ENCODE results near the gene TULP4.
"Not testable (repeated sequence)": the region's sequence is repeated elsewhere in the genome, so short reads cannot be mapped to it uniquely, and the experiment has no call there.

TULP4 gene

DNA sequence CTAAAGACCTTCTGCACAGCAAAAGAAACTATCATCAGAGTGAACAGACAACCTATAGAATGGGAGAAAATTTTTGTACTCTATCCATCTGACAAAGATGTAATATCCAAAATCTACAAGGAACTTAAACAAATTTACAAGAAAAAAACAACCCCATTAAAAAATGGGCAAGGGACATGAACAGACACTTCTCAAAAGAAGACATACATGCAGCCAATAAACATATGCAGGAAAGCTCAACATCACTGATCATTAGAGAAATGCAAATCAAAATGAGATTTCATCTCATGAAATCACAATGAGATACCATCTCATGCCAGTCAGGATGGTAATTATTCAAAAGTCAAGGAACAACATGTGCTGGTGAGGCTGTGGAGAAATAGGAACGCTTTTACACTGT is 215.6 kb downstream of the TULP4 start:
- H3K9ac ChIP-seq (ENCODE audit: low read depth, low read length); H3K4me1 ChIP-seq (ENCODE audit: control insufficient read depth, insufficient read depth, low read length); H3K27me3 ChIP-seq (ENCODE audit: control insufficient read depth, insufficient read depth, low read length); H3K9me3 ChIP-seq (replicated peaks; ENCODE audit: low read length); H3K36me3 ChIP-seq (ENCODE audit: insufficient read depth, low read length); H3K4me3 ChIP-seq (ENCODE audit: low read length); H3K4me2 ChIP-seq (ENCODE audit: low read length): not testable (repeated sequence)

DNA sequence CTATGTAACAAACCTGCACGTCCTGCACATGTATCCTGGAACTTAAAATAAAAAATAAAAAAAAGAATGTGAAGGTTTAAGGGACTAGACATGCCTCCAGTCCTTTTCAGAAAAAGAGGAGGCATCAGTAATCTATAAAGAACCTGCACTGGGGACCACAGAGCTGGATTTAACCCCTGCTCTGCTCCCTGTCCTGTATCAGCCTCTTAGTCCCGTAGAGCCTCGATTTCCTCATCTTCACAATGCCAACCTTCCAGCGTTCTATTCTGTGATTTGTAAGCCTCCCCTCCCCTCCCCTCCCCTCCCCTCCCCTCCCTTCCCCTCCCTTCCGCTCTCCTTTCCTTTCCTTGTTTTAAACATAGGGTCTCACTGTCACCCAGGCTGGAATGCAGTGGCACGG is 216.6 kb downstream of the TULP4 start:
- Histone ChIP-seq H3K4me3 (ENCODE audit: low read length) (no peak overlapping the region), H3K9ac (ENCODE audit: low read depth, low read length) (no peak overlapping the region), H3K27me3 (ENCODE audit: control insufficient read depth, insufficient read depth, low read length) (no peaks in the 10 kb centered on the region), H3K4me2 (ENCODE audit: low read length) (no peak overlapping the region), H3K4me1 (ENCODE audit: control insufficient read depth, insufficient read depth, low read length) (no peaks in the 10 kb centered on the region), H3K36me3 (ENCODE audit: insufficient read depth, low read length) (no peaks in the 10 kb centered on the region), H3K9me3 (replicated peaks; ENCODE audit: low read length) (no peaks in the 10 kb centered on the region)

DNA sequence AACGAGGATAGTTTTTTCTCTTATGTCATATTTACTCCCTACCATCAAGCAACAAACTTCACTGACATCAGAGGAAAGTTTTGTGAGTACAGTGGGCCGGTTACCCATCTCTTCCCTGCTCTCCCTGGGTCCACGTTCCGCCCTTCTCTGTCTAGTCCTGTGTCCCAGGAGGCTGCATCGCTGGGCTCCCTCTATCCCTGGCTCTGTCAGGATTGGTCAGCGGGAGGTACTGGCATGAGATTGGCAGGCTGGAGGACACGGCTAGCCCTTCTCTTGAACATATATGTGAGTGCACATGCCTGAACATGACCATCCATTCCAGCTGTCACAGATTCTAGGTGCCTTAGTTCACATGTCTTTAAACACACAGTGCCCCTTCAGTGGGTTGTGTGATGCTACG is 217.4 kb downstream of the TULP4 start:
- H3K27me3 ChIP-seq (ENCODE audit: control insufficient read depth, insufficient read depth, low read length): no peaks in the 10 kb centered on the region
- H3K4me3 ChIP-seq (ENCODE audit: low read length): no peak overlapping the region
- no peaks in the 10 kb centered on the region for H3K4me1 ChIP-seq (ENCODE audit: control insufficient read depth, insufficient read depth, low read length)
- H3K4me2 ChIP-seq (ENCODE audit: low read length): no peak overlapping the region
- no peaks in the 10 kb centered on the region for H3K36me3 ChIP-seq (ENCODE audit: insufficient read depth, low read length)
- H3K9me3 ChIP-seq (replicated peaks; ENCODE audit: low read length): no peaks in the 10 kb centered on the region
- no peak overlapping the region for H3K9ac ChIP-seq (ENCODE audit: low read depth, low read length)

DNA sequence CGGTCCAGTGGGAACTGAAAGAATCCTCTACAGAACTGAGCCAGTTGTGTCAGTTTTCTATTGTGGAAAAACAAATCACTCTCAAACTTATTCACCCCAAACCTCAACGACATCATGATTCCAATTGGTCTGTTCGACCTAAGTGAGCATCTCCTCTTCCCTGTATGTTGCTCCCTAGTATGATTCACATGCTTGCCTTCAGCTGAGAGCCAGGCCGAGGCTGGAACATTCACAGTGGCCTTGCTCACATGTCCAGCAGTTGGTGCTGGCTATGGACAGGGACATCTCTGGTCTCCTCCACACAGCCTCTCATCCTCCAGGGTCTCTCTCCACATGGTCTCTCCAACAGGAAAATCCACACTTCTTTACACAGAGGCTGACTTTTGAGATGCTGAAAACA is 219.3 kb downstream of the TULP4 start:
- H3K4me1 ChIP-seq (ENCODE audit: control insufficient read depth, insufficient read depth, low read length): peaks cover 6% of the 10 kb centered on the region
- no peaks in the 10 kb centered on the region for H3K9me3 ChIP-seq (replicated peaks; ENCODE audit: low read length)
- H3K4me2 ChIP-seq (ENCODE audit: low read length): no peak overlapping the region
- H3K4me3 ChIP-seq (ENCODE audit: low read length): no peak overlapping the region
- H3K9ac ChIP-seq (ENCODE audit: low read depth, low read length): no peak overlapping the region
- no peaks in the 10 kb centered on the region for H3K36me3 ChIP-seq (ENCODE audit: insufficient read depth, low read length)
- no peaks in the 10 kb centered on the region for H3K27me3 ChIP-seq (ENCODE audit: control insufficient read depth, insufficient read depth, low read length)

DNA sequence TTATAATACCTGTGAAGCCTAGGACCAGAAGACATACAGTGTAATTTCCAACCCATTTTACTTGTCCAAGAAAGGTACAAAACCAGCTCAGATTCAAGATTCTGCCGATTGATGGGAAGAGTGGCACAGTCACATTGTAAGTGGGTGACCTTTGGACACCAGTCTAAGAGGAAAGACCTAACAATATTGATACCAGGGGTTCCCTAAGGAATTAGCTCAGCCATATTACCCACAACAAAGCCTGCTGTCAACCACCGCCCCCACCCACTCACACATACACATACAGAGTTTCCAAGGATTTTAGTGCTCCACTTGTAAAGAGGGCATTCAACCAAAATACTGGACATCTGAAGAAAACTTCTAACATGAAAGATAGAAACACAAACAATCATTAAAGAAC is 219.7 kb downstream of the TULP4 start:
- peaks cover 6% of the 10 kb centered on the region for H3K4me1 ChIP-seq (ENCODE audit: control insufficient read depth, insufficient read depth, low read length)

DNA sequence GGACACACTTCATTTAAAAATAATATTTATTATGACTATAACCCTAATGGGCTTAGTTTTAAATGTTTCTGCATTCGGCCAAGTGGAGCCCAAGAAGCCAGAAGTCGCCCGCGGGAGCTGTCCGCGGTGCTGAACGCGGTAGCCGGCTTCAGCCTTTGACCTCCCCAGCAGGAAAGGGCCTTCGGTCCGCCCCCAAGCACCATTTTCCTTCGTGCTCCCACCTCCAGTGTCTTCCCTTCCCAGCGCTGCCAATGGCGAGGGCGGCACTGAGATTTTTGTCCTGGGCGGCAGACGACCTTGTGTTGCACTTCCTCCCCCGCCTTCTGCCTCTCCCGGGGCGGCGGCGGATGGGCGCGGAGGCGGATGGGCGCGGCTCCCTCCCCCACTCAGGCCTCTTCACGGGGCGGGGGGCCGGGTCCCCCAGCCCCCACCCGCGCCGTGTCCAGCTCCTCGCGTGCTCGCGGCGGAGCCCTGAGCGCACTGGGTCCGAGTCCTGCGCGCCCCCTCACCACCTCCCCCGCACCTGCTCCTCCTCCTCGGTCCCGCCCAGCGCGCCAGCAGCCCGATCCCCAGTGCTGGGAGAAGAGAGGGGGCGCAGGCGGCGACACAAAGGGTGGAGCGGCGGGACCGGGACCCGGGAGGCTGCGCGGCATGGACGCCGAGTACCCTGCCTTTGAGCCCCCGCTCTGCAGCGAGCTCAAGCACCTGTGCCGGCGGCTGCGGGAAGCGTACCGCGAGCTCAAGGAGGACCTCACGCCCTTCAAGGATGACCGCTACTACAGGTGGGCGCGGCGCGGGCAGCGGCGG is 224.0 kb downstream of the TULP4 start:
- peaks cover 6% of the 10 kb centered on the region for H3K4me1 ChIP-seq (ENCODE audit: control insufficient read depth, insufficient read depth, low read length)
- H3K9me3 ChIP-seq (replicated peaks; ENCODE audit: low read length): no peaks in the 10 kb centered on the region
- H3K27me3 ChIP-seq (ENCODE audit: control insufficient read depth, insufficient read depth, low read length): peaks cover 3% of the 10 kb centered on the region
- no peak overlapping the region for H3K9ac ChIP-seq (ENCODE audit: low read depth, low read length)
- H3K4me2 ChIP-seq (ENCODE audit: low read length): peak overlapping the region; percentile 98
- peak overlapping the region; percentile 87 for H3K4me3 ChIP-seq (ENCODE audit: low read length)
- H3K36me3 ChIP-seq (ENCODE audit: insufficient read depth, low read length): no peaks in the 10 kb centered on the region

More for the DNA sequence above, 219.7 kb downstream of the TULP4 start:
- Histone ChIP-seq H3K4me2 (ENCODE audit: low read length) (no peak overlapping the region), H3K9ac (ENCODE audit: low read depth, low read length) (no peak overlapping the region), H3K4me3 (ENCODE audit: low read length) (no peak overlapping the region), H3K27me3 (ENCODE audit: control insufficient read depth, insufficient read depth, low read length) (no peaks in the 10 kb centered on the region), H3K9me3 (replicated peaks; ENCODE audit: low read length) (no peaks in the 10 kb centered on the region), H3K36me3 (ENCODE audit: insufficient read depth, low read length) (no peaks in the 10 kb centered on the region)

DNA sequence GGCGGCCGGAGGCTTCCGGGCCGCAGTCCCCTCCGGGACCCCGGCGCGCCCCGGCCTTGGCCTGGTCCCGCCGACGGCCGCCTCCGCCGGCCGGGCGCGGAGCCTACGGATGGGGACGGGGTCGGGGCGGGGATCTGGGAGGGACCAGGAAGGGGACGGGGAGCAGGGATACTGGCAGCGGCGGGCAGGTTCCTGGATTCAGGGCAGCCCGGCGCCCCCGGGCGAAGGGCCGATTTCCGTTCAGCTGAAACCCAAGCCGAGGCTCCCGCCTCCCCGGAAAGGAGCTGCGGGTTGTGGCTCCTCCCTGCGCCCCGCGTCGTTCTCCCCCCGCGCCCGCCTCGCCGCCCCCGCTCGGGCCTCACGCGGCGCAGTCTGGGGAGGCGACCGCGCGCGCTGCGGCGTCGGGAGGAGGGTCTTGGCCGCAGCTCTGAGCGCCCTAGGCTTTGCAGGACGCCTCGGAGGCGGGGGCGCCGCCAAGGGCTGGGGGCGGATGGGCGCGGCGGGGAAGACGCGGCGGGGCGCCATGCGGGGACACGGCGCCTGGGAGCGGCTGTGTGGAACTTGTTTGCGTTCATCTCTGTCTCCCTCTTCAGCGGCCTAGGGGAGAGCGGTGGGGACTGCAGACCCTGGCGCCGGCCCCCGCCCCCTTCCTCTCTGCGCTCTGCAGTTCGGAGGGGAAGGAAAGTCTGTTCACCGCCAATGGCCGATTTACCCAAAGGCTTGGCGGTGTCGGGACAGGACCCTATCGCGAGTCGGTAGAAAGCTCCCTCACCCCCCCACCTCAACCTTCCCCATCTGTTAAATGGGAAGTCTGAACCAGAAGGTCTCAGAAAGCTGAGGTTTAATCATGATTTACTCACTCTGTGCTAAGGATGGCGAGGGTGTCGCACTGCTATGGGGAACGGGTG is 224.9 kb downstream of the TULP4 start:
- Histone ChIP-seq H3K4me2 (ENCODE audit: low read length) (peak overlapping the region; percentile 98), H3K9ac (ENCODE audit: low read depth, low read length) (peak overlapping the region; percentile 21), H3K27me3 (ENCODE audit: control insufficient read depth, insufficient read depth, low read length) (peaks cover 3% of the 10 kb centered on the region), H3K36me3 (ENCODE audit: insufficient read depth, low read length) (no peaks in the 10 kb centered on the region), H3K4me1 (ENCODE audit: control insufficient read depth, insufficient read depth, low read length) (peaks cover 6% of the 10 kb centered on the region), H3K4me3 (ENCODE audit: low read length) (peak overlapping the region; percentile 87), H3K9me3 (replicated peaks; ENCODE audit: low read length) (no peaks in the 10 kb centered on the region)

DNA sequence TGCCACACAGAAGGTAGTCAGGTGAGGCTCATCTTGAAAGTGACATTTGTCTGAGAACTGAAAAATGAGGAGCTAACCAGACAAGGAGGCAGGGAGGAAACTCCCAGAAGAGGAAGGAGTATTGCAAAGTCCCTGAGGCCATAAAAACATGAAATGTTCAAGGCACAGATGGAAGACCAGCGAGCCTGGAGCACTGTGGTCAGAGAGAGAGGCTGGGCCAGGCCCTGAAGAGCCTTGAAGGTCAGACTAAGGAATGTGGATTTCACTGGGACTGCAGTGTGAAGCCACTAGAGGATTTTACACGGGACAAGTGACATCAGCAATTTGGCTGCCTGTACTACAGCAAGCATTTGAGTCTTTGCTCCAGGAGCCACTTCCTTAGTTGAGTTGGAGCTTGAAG is 226.5 kb downstream of the TULP4 start:
- no peak overlapping the region for H3K4me2 ChIP-seq (ENCODE audit: low read length)
- no peak overlapping the region for H3K4me3 ChIP-seq (ENCODE audit: low read length)
- H3K27me3 ChIP-seq (ENCODE audit: control insufficient read depth, insufficient read depth, low read length): peaks cover 3% of the 10 kb centered on the region
- H3K4me1 ChIP-seq (ENCODE audit: control insufficient read depth, insufficient read depth, low read length): peaks cover 6% of the 10 kb centered on the region
- H3K9ac ChIP-seq (ENCODE audit: low read depth, low read length): no peak overlapping the region
- H3K36me3 ChIP-seq (ENCODE audit: insufficient read depth, low read length): no peaks in the 10 kb centered on the region
- H3K9me3 ChIP-seq (replicated peaks; ENCODE audit: low read length): no peaks in the 10 kb centered on the region

DNA sequence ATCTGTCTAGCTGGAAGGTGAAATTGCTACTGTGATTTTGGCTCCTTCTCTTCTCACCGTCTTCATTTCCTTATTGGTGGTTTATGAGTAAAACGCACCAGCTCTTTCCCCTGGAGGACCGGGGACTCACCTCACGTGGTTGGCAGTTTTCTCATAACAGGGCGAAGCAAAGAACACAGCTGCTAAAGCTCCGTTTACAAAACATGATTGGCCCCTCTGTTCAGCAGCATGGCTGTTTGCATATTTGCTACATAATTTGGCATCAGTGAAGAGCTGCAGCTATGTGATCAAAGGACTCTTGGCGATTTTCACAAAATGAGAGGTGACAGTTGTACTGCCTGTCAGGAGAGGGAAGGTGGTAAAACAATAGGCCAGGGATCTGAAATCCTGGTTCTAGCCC is 227.1 kb downstream of the TULP4 start:
- no peak overlapping the region for H3K4me2 ChIP-seq (ENCODE audit: low read length)

DNA sequence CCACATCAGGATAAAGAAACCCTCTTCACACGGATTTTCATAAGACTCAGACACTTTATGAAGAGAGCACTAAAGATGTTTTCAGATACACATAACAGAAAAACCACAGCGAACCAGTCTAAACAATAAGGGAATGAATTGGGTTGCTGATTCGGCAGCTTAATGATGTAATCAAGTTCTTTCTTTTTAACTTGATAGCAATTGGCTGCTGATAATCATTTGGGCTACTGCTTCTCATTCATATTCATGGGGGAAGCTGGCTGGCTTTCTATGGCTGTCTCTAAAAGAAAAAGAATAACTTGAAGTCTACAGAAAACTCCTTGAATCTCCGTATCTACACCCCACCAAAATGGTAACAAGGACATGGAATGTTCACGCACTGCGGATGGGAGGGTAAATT is 227.6 kb downstream of the TULP4 start:
- Histone ChIP-seq H3K9ac (ENCODE audit: low read depth, low read length) (no peak overlapping the region), H3K4me1 (ENCODE audit: control insufficient read depth, insufficient read depth, low read length) (peaks cover 6% of the 10 kb centered on the region), H3K4me3 (ENCODE audit: low read length) (no peak overlapping the region), H3K4me2 (ENCODE audit: low read length) (no peak overlapping the region), H3K36me3 (ENCODE audit: insufficient read depth, low read length) (no peaks in the 10 kb centered on the region), H3K27me3 (ENCODE audit: control insufficient read depth, insufficient read depth, low read length) (peaks cover 3% of the 10 kb centered on the region), H3K9me3 (replicated peaks; ENCODE audit: low read length) (no peaks in the 10 kb centered on the region)

More for the DNA sequence above, 227.1 kb downstream of the TULP4 start:
- H3K9me3 ChIP-seq (replicated peaks; ENCODE audit: low read length): no peaks in the 10 kb centered on the region
- H3K36me3 ChIP-seq (ENCODE audit: insufficient read depth, low read length): no peaks in the 10 kb centered on the region
- peaks cover 6% of the 10 kb centered on the region for H3K4me1 ChIP-seq (ENCODE audit: control insufficient read depth, insufficient read depth, low read length)
- no peak overlapping the region for H3K9ac ChIP-seq (ENCODE audit: low read depth, low read length)
- no peak overlapping the region for H3K4me3 ChIP-seq (ENCODE audit: low read length)
- peaks cover 3% of the 10 kb centered on the region for H3K27me3 ChIP-seq (ENCODE audit: control insufficient read depth, insufficient read depth, low read length)

DNA sequence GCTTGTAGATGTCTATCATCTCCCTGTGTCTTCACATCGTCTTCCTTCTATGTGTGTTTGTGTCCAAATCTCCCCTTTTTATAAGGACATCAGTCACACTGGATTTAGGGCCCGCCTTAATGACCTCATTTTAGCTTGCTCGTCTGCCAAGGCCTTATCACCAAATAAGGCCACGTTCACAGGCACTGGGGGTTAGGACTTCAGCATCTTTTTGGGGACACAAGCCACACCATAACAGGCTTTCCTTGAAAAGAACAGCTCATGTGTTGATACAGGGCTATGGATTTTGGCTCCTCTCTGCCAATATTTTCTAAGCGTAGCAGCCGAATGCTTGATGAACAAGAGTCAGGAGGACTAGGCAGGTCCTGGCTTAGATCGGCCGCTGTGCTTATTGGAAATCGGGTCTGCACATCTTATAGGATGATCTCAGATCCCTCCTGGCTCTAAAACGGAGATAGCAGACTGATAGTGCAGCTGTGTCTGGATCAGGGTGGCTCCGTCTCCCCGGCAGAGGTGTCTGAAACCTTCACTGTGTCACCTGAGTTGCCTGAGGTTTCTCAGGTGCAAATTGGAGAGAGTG is 231.4 kb downstream of the TULP4 start:
- no peaks in the 10 kb centered on the region for H3K27me3 ChIP-seq (ENCODE audit: control insufficient read depth, insufficient read depth, low read length)
- H3K36me3 ChIP-seq (ENCODE audit: insufficient read depth, low read length): no peaks in the 10 kb centered on the region
- no peaks in the 10 kb centered on the region for H3K9me3 ChIP-seq (replicated peaks; ENCODE audit: low read length)
- H3K4me2 ChIP-seq (ENCODE audit: low read length): no peak overlapping the region
- H3K4me3 ChIP-seq (ENCODE audit: low read length): no peak overlapping the region
- H3K9ac ChIP-seq (ENCODE audit: low read depth, low read length): no peak overlapping the region
- no peaks in the 10 kb centered on the region for H3K4me1 ChIP-seq (ENCODE audit: control insufficient read depth, insufficient read depth, low read length)

All from skeletal muscle satellite cell (primary cell).